IPS DF 19.7 (cell line): Measurements from ENCODE around the gene MBTD1.
"Not testable (repeated sequence)": the region's sequence is repeated elsewhere in the genome, so short reads cannot be mapped to it uniquely, and the experiment has no call there.

ENCODE experiments used
- DNase-seq: peaks from one replicate; pipeline ENCODE4 v3.0.0-alpha.2; 2013; ENCODE audit warnings: low read depth, low spot score

MBTD1 gene

DNA sequence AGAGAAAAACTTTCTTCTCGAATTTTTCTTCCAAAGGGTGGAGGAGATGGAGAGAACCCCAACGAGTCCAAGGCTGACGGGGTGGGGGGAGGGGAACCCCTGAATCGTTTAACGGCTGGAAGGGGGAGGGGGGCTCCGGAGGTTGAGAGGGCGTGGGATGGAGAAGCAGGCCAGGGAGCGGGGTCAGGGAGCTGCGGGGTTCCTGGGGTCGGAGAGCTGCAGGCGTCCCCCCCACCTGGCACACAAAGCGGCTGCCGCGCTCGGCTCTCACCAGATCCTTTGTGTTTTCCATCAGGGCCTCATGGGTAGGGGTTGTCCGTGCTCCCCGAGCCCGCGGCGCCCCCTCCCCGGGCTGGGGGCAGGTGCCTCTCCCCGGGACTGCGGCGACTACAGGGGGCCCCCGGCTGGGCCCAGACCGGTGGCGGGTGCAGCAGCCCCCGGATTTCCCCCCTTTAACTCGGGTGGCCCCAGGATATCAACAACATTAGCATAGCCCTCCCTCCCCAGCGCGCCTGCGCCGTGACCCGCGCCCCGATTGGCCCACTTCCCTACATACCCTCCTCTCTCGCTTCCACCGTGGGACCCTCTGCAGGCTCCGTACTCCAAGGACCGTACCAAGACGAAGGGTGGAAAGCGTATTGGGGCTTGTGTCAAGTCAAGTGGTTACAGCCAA is at the start of gene MBTD1:
TSS of gene MBTD1 (minus strand) at position 486 of the 673 bp plus-strand sequence. CDS start 34,888 bp downstream, outside the sequence.
- peak; percentile 88 for DNase-seq

- no peak for DNase-seq
These were observed 45.3 kb upstream of the MBTD1 start for GRCh38 chr17:51305182-51305581.

- no peak for DNase-seq
These were observed 40.0 kb upstream of the MBTD1 start for GRCh38 chr17:51299859-51300258.

DNA sequence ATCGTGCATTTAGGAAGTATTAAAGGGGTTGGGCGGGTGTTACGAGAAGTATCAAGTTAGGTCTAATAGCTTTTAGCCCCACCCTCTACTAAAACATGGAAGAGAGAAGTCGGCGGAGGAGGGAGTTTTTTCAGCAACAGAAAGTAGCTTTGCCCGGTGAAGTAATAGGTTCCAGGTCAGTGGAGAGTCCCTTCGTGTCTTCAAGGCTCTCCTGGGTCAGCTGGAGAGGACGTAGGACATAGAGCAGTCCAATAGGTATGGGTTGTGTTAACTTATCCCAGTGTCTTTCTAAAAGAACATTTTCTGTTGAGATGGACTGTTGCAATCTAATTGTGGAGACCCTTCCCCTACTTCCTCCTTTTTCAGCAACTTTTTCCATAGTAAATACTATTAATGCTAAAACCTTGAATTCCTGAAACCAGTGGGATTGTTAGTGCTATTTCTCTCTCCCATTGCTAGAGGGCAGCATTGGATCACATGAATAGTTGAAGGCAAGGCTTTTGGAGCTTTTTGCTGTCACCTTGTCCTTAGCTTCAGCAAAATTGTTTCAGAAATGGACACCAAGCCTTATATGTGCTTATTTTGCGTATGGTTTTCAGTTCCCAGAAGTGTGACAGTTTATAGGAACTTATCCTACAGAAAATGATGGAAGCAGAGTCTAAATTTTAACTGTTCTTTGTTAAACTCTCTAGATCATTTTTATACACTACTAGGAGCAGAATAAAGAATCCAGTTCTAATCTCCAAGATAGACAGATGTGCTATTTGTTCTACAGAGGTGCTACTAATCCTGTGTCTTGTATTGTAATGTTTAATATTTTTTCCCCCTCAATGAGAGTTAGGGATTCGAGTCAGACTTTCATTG is 38.9 kb upstream of the MBTD1 start:
- no peak for DNase-seq

- not testable (repeated sequence) for DNase-seq
These were observed 34.5 kb upstream of the MBTD1 start for GRCh38 chr17:51294338-51294737.

- no peak for DNase-seq
These were observed 29.9 kb upstream of the MBTD1 start for GRCh38 chr17:51289696-51290111.

GRCh38 chr17:51287412-51287811 is 27.6 kb upstream of the MBTD1 start:
- no peak for DNase-seq

- no peak for DNase-seq
These were observed 19.3 kb upstream of the MBTD1 start for GRCh38 chr17:51279183-51279582.

GRCh38 chr17:51275381-51275780 is 15.5 kb upstream of the MBTD1 start:
- no peak for DNase-seq

DNA sequence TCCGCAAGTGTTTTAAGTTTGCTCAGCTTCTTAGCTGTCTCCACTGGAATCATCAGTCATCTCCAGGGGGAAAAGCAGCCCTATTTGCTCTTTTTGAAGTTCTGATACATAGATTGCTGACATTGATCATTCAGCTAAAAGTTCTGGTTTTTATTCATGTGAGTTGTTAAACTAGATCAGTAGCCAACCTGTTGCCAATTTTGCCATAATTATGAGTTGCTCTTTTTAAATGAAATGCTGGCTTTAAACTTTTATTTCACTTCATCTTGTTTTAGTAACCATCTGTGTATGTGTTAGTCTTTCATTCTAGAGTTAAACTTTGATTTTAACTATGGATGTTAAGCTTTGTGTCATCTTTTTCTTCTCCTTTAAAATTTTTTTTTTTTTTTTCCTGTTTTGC is 13.0 kb upstream of the MBTD1 start:
- DNase-seq, result no peak

GRCh38 chr17:51270636-51271035 is 10.8 kb upstream of the MBTD1 start:
- no peak for DNase-seq

DNA sequence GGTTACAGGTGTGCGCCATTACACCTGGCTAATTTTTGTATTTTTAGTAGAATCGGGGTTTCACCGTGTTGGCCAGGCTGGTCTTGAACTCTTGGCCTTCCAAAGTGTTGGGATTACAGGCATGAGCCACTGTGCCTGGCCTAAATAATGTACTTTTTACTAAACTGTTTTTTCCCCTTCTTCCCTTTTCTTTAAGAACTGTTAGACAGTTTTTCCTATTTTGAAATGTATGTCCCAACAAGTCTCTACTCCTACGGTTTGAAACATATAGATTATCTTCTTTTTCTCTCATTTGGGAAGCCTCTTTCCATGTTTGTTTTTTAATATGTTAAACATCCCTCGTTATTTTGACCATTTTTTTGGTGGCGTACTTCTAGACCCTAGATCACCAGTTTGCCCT is 10.1 kb upstream of the MBTD1 start:
- no peak for DNase-seq

GRCh38 chr17:51264466-51264865 is 4.6 kb upstream of the MBTD1 start:
- not testable (repeated sequence) for DNase-seq

- DNase-seq, result no peak
These were observed 3.2 kb upstream of the MBTD1 start for GRCh38 chr17:51263006-51263405.

- DNase-seq, result no peak
These were observed 1.4 kb upstream of the MBTD1 start for GRCh38 chr17:51261024-51261963.

- peak; percentile 73 for DNase-seq
These were observed 581 bp upstream of the MBTD1 start, which contains the start of gene UTP18 for GRCh38 chr17:51260237-51261023. TSS of gene UTP18 (plus strand) at chr17:51260546. CDS start at chr17:51260585, 39 bp downstream.

DNA sequence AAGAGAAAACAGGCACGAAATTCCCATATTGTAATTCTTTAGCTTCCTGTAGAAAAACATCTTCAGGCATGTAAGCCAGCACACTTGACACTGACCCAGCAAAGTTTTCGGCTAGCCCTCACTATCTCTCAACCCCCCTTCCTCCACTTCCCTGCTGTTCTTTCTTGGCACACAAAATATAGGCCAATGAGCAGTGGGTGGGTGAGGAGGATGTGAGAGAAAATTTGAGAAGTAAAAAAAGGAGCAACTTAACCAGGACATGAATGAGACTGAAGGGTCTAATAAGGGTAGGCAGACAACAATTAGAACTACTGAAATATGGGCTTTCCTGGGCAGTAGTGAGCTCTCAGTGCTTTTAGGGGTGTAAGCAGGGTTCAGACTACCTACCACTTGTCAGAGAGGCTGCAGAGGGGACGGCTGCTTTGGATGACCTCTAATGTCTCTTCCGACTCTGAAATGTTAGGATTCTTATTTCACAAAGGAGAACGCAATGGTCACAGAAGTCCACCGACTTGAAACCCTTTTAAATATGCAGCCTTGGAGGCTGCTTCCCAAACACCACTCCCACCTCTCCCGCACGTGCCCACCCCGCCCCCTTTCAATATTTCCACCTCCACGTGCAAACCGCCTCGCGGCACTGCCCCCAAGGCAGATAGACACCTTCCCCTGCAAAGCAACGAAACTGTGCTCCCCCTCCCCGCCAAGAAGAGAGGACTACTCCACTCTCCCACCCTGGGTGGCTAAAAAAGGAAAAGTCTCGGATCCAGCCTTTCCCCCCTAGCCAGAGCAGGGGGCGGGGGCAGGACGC is 889 bp downstream of the MBTD1 start:
- no peak for DNase-seq

DNA sequence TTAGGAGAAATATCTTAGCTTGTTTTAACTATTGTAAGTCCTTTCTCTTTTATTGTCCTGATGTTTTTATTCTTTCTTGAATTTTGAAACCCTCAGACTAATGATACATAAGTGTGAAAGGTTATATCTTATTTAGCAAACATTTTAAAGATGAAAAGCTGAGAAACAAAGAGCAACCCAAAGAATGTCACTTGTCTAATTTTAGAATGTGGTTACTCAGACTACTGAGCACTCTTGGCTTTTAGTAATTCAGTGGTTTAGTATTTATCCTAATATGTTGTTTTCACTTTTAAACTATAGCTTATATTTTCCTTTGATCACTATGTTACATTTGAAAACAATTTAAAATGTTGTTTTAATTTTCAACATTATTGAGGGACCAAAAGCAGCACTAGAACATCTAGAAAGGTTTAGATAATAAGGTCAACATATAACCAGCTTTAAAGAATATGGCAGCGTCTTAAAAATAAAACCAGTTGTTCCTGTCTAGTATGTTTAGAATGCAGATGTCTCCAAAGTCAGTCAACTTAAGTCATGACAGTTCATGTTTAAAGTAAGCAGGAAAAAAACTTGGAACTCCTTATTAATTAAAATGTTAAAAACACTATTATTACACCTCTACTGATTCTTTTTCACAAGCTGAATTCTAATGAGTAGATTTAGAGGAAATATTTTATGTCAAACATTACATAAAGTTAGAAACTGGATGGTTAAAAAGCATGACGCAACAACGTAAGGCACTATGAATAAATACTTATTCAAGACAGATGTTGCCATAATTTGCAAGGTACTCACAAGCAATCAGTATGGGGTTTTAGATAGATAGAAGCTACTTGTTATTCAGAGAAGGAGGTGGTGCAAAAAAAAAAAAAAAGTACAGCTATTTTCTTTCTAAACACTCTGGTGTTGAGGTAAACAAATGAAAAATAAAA is 2.4 kb downstream of the MBTD1 start:
- DNase-seq, result no peak

GRCh38 chr17:51256101-51256500 is 3.7 kb downstream of the MBTD1 start:
- no peak for DNase-seq
